NCI-H2196 treated with DMSO at 0.1 percent for 48 hours (cell line): ENCODE data around the gene CAPZA2.
"Not testable (repeated sequence)": the region's sequence is repeated elsewhere in the genome, so short reads cannot be mapped to it uniquely, and the experiment has no call there.

Source experiments
- DNase-seq: peaks from one replicate; lab custom pipeline; 2025; ENCODE audit not compliant: unreplicated experiment; lab: John Stamatoyannopoulos, UW

CAPZA2 gene

DNA sequence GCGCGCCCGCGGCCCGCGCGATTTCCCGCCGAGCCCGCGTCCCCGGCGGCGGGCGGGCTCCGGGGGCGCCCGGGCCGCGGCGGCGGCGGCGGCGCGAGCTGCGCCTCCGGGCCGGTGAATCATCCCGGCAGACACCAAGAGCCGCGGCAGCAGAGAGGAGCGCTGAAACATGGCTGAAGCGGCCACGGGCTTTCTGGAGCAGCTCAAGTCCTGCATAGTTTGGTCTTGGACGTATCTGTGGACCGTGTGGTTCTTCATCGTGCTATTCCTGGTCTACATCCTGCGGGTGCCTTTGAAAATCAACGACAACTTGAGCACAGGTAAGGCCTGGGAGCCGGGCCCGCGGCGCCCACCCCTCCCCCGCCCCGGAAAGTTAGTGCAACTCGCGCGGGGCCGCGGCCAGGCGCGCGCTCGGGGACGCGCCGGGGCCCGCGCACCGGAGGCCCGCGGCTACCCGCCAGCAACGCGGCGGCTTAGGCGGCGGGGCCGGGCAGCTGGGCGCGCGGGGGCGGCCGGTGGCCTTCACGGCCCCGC, 91.1 kb downstream of the CAPZA2 start, which contains the start of gene ST7:
Gene ST7 (plus strand): TSS at position 130 of the 534 bp plus-strand sequence. CDS start 40 bp downstream, at position 170.
- peak; percentile 37 for DNase-seq

DNA sequence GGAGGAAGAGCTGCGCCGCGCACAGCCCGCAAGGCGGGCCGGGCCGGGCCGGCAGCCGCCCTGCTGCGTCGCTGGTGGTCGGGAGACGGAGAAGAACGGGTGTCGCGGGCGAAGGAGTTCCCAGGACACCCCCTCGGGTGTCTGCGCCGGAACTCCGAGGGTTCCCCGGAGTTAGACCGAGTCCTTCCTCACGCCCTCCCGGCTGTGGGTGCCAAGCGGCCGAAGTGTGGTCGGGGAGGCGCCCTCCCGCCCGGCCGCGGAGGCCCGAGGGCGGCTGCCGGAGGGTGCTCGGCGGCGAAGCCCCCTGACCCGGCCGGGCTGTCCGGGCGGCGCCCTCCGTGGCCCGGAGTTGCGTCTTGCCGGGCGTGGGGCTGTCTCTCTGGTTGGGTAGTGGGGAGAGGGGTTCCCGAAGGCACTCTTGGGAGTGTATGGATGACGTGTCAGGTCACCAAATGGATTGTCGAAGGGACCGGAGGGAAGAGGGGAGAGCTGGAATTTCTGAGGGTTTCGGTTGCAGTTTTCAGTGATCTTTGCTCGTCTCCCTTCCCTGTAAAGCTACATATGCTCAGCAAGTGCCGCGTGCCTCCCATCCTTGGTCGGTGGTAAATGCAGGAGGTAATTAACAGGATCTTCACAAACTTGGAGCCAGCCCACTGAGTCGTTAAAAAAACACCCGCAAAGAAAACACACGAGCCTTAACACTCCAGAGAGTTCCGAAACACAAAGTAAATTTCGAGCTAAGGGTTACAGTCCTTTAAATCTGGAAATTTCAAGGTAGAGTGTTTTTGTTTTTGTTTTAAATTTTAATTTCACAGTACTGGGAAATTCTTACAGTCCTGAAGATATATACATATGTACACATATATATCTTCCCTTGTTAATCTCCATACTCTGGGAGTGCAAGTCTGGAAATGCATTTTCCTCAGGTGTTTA, 91.8 kb downstream of the CAPZA2 start:
- peak; percentile 32 for DNase-seq

DNA sequence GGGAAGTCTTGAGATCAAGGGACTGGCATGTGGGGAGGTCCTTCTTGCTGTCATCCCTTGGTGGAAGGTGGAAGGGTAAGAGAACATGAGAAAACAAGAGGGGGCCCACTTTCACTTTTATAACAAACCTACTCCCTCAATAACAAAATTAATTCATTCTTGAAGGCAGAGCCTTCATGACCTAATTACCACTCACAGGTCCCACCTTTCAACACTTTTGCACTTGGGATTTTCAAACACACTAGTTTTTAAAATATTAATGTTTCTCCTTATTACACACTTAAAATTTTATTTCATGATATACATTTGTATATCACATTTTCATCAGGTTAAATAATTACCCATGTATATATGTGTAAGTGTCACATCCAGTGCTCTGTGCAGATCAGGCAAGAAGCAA, 93.0 kb downstream of the CAPZA2 start:
- no peak for DNase-seq

DNA sequence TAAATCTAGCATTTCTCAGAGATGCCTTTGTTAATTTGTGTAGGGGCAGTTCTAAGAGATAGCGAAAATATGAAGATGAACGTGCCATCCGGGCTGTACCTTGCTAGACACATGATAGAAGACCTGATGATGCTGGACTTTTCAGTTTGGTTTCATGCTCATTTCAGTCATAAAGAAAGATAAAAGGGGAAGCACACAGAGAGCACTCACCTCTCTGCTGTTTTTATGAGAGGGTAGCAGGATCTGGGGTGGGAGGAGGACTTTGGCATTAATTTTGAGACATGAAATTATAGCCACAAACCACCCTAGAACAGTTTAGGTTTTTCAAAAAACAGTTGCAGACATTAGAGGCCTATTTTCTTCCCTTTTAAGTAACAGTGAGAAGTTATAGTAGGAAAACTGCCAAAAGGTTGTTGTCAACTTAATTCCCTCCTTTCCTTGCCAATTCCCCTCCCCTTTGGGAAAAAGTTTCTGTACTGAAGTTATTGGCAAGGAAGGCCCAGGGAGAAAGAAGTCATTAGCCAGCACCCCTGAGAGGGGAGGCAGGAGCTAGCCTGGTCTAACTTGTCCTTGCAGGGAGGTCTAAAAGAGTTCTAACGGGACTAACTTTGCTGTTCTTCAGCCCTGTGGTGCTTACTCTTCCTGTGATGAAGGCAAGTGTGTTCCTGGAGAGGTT, 93.6 kb downstream of the CAPZA2 start:
- DNase-seq, result no peak

DNA sequence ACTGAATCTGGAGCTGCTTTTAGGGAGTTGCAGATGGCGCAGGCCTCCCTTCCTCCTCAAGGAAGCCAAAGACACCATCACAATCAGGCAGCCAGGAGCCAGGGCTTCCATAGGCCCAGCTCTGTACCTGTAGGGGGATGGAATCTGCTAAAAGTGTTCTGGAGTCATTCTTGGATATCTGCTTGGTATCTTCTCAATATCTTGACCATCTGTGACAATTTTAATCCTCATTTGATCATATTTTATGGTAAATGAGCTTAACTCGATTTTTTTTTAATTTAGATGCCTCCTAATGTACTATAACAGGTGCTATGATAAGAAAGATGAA, 94.1 kb downstream of the CAPZA2 start:
- no peak for DNase-seq

DNA sequence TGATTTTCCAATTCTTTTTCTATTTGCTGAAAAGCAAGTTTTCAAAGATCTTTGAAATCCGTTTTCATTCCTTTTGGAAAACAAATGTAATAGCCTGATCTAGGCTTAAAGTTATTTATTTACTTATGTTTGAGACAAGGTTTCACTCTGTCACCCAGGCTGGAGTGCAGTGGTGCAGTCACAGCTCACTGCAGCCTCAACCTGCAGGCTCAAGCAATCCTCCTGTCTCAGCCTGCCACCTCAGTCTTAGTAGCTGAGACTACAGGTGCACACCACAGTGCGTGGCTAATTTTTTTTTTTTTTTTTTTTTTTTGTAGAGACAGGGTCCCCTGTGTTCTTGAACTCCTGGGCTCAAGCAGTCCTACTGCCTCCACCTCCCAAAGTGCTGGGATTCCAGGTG, 95.5 kb downstream of the CAPZA2 start:
- no peak for DNase-seq

DNA sequence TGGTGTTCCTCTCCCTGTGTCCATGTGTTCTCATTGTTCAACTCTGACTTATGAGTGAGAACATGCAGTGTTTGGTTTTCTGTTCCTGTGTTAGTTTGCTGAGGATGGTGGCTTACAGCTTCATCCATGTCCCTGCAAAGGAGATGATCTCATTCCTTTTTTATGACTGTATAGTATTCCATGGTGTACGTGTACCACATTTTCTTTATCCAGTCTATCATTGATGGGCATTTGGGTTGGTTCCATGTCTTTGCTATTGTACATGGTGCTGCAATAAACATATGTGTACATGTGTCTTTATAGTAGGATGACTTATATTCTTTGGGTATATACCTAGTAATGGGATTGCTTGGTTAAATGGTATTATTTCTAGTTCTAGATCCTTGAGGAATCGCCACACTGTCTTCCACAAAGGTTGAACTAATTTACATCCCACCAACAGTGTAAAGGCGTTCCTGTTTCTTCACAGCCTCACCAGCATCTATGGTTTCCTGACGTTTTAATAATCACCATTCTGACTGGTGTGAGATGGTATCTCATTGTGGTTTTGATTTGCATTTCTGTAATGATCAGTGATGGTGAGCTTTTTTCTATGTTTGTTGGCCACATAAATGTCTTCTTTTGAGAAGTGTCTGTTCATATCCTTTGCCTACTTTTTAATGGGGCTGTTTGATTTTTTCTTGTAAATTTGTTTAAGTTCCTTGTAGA, 99.7 kb downstream of the CAPZA2 start:
- not testable (repeated sequence) for DNase-seq

DNA sequence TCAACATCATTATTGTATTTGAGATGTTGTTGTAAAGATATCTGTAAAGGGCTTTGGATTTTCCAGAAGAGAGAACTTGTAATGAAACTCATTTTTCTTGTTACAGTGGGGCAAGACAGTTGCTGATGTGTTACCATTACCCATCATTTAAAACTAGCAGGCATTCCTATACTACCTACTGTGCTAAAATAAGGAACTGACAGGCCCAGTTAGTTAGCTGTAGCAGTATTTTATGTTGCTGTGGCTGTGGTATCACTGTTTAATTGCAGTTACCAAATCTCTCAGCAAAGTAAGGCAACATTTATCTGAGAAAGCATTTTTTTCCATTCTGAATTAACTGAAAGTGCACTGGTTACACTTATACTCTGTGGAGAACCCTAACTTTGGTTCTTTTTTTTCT, 100.8 kb downstream of the CAPZA2 start:
- no peak for DNase-seq

DNA sequence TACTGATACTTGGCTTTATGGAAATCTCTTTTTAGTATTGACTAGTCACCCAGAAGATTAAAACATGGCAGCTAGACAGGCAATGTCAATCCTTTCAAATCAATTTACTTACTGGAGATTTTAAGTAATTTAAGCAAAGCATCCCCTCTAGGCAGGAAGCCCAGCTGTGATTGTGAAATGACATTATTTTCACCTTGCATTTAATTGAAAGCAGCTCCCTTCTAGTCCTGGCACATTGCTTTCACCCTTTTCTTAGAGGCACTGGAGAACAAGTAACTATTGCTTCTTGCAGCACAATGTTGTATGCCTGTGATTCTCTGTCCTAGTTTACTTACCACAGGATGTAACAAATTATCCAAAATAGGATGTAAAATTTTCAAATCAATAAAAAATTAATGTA, 104.2 kb downstream of the CAPZA2 start:
- DNase-seq, result no peak

DNA sequence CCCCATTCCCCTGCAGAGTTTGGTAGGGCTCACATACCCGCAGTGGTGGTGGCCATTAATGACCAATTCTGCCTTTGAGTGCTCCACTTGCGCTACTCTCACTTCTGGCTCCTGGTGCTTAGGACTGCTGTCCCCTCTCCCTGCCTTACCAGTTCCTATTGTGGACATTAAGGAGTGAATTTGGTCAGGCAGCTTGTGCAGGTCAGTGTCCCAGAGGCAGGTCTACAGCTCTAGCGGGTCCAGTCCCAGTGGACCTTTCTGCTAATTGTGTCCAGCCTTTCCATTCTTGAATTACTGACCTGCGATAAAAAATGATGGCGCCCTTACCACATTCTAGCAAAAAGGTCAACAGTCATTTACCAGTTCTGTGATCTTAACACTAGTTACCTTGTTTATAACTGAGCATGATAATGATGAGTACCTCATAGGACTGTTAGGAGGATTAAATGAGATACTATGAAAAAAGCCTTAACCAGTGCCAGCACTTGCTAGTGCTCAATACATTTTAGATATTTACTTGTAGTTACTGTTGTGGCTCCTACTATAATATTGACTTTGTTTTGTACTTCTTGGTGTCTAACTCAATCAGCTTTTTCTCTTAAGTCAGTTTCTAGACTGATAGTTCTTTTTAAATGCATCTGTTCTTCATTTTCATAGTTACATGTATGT, 105.0 kb downstream of the CAPZA2 start:
- DNase-seq, result no peak

DNA sequence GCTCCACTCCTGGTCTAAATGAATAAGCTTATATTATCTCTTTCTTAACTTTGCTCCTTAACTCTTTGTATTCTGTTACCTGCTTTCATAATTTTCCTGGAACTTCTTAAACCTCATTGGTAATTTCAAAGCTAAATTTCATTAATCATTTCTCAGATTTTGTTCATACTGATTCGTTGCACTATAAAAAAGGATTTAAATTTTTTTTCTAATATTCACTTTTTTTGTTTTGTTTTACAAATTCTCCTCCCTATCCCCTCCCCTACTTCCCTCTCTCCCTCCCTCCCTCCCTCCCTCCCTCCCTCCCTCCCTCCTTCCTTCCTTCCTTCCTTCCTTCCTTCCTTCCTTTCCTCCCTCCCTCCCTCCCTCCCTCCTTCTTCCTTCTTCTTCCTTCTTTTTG, 105.6 kb downstream of the CAPZA2 start:
- no peak for DNase-seq

DNA sequence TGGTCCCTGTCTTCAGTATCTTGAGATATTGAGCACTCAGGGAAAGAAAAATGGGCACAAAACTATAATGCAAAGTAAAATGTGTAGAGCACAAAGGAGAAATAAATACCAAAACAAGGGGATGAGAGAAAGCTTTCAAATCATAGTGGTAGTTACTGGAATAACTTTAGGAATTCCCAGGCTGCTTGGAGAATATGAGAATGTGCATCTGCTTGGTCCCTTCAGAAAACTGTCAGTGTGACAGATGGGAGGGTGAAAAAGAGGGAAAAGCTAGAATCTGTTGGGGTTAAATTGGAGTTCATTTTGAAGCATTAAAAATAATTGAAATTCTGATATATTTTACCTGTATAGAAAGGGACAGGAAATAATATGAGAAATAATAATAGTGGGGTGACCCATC, 106.2 kb downstream of the CAPZA2 start:
- no peak for DNase-seq

DNA sequence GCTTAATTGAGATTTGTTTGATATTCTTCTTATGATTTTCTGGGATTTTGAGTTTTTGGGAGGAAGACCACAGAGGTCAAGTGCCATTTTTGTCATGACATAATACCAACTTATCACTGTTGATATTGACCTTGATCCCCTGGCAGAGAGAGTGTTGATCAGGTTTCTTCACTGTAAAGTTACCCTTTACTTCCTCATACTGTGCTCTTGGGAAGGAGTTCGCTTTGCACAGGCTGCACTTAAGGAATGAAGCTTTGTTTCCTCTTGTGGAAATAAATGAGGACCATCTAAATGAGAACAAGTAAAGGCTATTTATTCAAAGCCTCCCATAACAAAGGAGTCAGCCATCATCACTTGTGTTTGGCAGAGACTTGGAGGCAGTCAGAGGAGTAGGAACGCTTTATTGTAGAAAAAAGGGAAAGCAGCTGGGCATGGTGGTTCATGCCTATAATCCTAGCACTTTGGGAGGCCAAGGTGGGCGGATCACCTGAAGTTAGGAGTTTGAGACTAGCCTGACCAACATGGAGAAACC, 107.0 kb downstream of the CAPZA2 start:
- no peak for DNase-seq

DNA sequence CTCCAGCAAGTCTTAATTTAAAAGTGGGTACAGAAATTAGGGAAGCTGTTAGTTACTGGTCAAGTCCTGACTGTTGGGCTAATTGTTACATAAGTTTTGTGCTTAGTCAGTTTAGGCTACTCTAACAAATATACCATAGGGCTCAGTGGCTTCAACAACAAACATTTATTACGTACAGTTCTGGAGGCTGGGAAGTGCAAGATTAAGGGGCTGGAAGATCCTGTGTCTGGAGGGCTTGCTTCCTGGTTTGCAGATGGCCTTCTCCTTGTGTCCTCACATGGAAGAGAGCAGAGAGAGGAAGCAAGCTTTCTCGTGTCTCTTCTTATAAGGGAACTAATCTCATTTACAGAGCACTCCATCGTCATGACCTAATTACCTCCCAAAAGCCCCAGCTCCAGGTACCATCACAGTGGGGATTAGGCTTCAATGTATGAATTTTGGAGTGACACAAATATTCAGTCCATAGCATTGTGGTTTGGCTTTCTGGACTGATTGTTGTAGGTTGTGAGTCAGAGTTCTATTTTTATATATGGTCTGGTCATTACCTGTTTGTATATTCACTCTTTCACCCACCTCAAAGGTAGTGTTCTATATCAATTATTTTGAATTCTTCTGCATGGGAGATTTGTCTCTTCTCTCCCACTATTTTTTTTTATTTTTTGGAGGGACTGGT, 108.0 kb downstream of the CAPZA2 start:
- DNase-seq, result no peak

DNA sequence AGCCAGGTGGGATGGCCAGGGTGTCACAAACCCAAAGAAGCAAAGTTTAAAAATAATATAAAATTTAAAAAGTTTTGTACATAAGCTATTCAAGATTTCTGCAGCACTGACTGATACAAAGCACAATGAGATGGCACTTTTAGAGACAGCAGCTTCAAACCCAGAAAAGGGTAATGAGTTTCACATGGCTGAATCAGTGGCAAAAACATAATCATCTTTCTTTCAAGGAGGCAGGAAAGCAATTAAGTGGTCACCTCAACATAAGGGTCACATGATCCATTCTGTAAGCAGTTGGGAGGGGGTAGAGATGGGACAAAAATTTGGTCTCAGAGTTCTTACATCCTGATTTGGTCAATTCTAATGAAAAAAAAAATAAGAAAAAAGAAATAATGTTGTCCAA, 108.8 kb downstream of the CAPZA2 start:
- DNase-seq, result not testable (repeated sequence)
